Common myeloid progenitor, CD34-positive (primary cell): ENCODE measurements around the gene GRIK2.

Experiments
- CTCF ChIA-PET: fragments of 350-600 bp; sonication (Branson Sonifier 250); formaldehyde crosslinking; loops from one replicate; lab custom pipeline; 2021; ENCODE audit warnings: antibody characterized with exemption; lab: Charles Lee
- POLR2A ChIA-PET: fragments of 350-600 bp; sonication (Branson Sonifier 250); formaldehyde crosslinking; loops from one replicate; lab custom pipeline; 2021; ENCODE audit warnings: antibody characterized with exemption; lab: Charles Lee
- DNase-seq, 3 donors: peaks; one replicate each; pipeline versions ENCODE4 v3.0.0 to v3.0.0-alpha.2; 2013
- H3K27ac ChIP-seq, 2 experiments: 1 replicate in 1 of 2; 2 replicates in 1 of 2; pipeline ENCODE4 v1.7.0; 2013; ENCODE audit warnings: inconsistent platforms in 2 of 2, low read length in 2 of 2, mild to moderate bottlenecking in 2 of 2, low read depth in 1 of 2, moderate library complexity in 1 of 2; ENCODE audit not compliant: severe bottlenecking in 2 of 2, insufficient read depth in 1 of 2, poor library complexity in 1 of 2
- H3K27me3 ChIP-seq, 5 experiments: replicated peaks in 2 of 5; 1 replicate in 3 of 5; 2 replicates in 2 of 5; pipeline versions ENCODE4 v1.6.1 to v1.7.0; 2013; ENCODE audit warnings: low read length in 4 of 5, mild to moderate bottlenecking in 2 of 5, moderate library complexity in 2 of 5, inconsistent platforms in 1 of 5; ENCODE audit not compliant: insufficient read depth in 5 of 5, control insufficient read depth in 4 of 5
- H3K36me3 ChIP-seq, 4 experiments: 1 replicate in 2 of 4; 2 replicates in 2 of 4; pipeline versions ENCODE4 v1.6.1 to v1.7.0; 2013; ENCODE audit warnings: low read length in 3 of 4, control low read depth in 1 of 4, mild to moderate bottlenecking in 1 of 4; ENCODE audit not compliant: control insufficient read depth in 4 of 4, insufficient read depth in 4 of 4
- H3K4me1 ChIP-seq, 4 experiments: 1 replicate in 3 of 4; 2 replicates in 1 of 4; pipeline versions ENCODE4 v1.6.1 to v1.7.1; 2013; ENCODE audit warnings: low read length in 3 of 4, mild to moderate bottlenecking in 3 of 4, control low read depth in 1 of 4, inconsistent platforms in 1 of 4, moderate library complexity in 1 of 4; ENCODE audit not compliant: control insufficient read depth in 4 of 4, insufficient read depth in 4 of 4; ENCODE audit errors: control extremely low read depth in 1 of 4
- H3K4me3 ChIP-seq, 7 experiments: 1 replicate in 4 of 7; 2 replicates in 3 of 7; pipeline versions ENCODE4 v1.5.1 to v1.7.0; 2013; ENCODE audit warnings: mild to moderate bottlenecking in 7 of 7, low read length in 6 of 7, moderate library complexity in 6 of 7, inconsistent platforms in 2 of 7, low read depth in 2 of 7, control low read depth in 1 of 7; ENCODE audit not compliant: insufficient read depth in 4 of 7, control insufficient read depth in 1 of 7; ENCODE audit errors: extremely low read depth in 1 of 7
- H3K9me3 ChIP-seq, 5 experiments: 1 replicate in 4 of 5; 2 replicates in 1 of 5; pipeline versions ENCODE4 v1.6.1 to v1.7.1; 2013; ENCODE audit warnings: low read length in 4 of 5, mild to moderate bottlenecking in 2 of 5, inconsistent platforms in 1 of 5, low read depth in 1 of 5, moderate library complexity in 1 of 5; ENCODE audit not compliant: control insufficient read depth in 4 of 5, insufficient read depth in 2 of 5; ENCODE audit errors: control extremely low read depth in 1 of 5
- WGBS: methylation state at CpG from one replicate; pipeline ENCODE4 v1.1.5; 2013; ENCODE audit not compliant: insufficient coverage; 5-methylcytosine and 5-hydroxymethylcytosine counted together

The GRIK2 gene

GRCh38 chr6:101931766-101932165 is 538.3 kb downstream of the GRIK2 start:
- Histone ChIP-seq H3K36me3 (no peaks in the 10 kb centered on the region), H3K27me3 (no peaks in the 10 kb centered on the region), H3K9me3 (no peaks in the 10 kb centered on the region), H3K27ac (no peak overlapping the region), H3K4me1 (no peaks in the 10 kb centered on the region), H3K4me3 (no peak overlapping the region)
- WGBS: no CpG with 5 or more reads among the region's 2 CpGs
- ChIA-PET CTCF (no interaction called here), POLR2A (no interaction called here)
- no peak for DNase-seq

- H3K36me3 ChIP-seq: no peaks in the 10 kb centered on the region
- H3K27ac ChIP-seq: no peak overlapping the region
- no peak overlapping the region for H3K4me3 ChIP-seq
- ChIA-PET CTCF (no interaction called here), POLR2A (no interaction called here)
- H3K4me1 ChIP-seq: no peaks in the 10 kb centered on the region
- DNase-seq: no peak
- H3K27me3 ChIP-seq: no peaks in the 10 kb centered on the region
- 89% methylated on average over 3 of the region's 3 CpGs for WGBS
- no peaks in the 10 kb centered on the region for H3K9me3 ChIP-seq
Measured at GRCh38 chr6:101932704-101933103, 539.2 kb downstream of the GRIK2 start.

- Histone ChIP-seq H3K4me1 (no peaks in the 10 kb centered on the region), H3K27me3 (no peaks in the 10 kb centered on the region), H3K9me3 (no peaks in the 10 kb centered on the region), H3K27ac (no peak overlapping the region), H3K4me3 (no peak overlapping the region), H3K36me3 (no peaks in the 10 kb centered on the region)
- CTCF ChIA-PET: no interaction called here
- POLR2A ChIA-PET: no interaction called here
- no peak for DNase-seq
- no CpG with 5 or more reads among the region's 1 CpG for WGBS
Measured at GRCh38 chr6:101935732-101936131, 542.2 kb downstream of the GRIK2 start.

- no peak overlapping the region for H3K27ac ChIP-seq
- no CpG with 5 or more reads among the region's 1 CpG for WGBS
- ChIA-PET CTCF (no interaction called here), POLR2A (no interaction called here)
- H3K36me3 ChIP-seq: no peaks in the 10 kb centered on the region
- H3K4me3 ChIP-seq: no peak overlapping the region
- H3K4me1 ChIP-seq: no peaks in the 10 kb centered on the region
- no peaks in the 10 kb centered on the region for H3K9me3 ChIP-seq
- DNase-seq: no peak
- H3K27me3 ChIP-seq: no peaks in the 10 kb centered on the region
Measured at GRCh38 chr6:101936516-101936915, 543.0 kb downstream of the GRIK2 start.

- no CpG with 5 or more reads among the region's 1 CpG for WGBS
- no peaks in the 10 kb centered on the region for H3K36me3 ChIP-seq
- no peak for DNase-seq
- POLR2A ChIA-PET: no interaction called here
- no peaks in the 10 kb centered on the region for H3K9me3 ChIP-seq
- CTCF ChIA-PET: no interaction called here
- H3K4me3 ChIP-seq: no peak overlapping the region
- H3K4me1 ChIP-seq: no peaks in the 10 kb centered on the region
- H3K27me3 ChIP-seq: no peaks in the 10 kb centered on the region
- no peak overlapping the region for H3K27ac ChIP-seq
Measured at GRCh38 chr6:101937108-101937507, 543.6 kb downstream of the GRIK2 start.

GRCh38 chr6:101940391-101940790 is 546.9 kb downstream of the GRIK2 start:
- no peaks in the 10 kb centered on the region for H3K4me1 ChIP-seq
- no peaks in the 10 kb centered on the region for H3K9me3 ChIP-seq
- ChIA-PET CTCF (no interaction called here), POLR2A (no interaction called here)
- H3K27ac ChIP-seq: no peak overlapping the region
- WGBS: 100% methylated on average over 1 of the region's 2 CpGs
- no peaks in the 10 kb centered on the region for H3K36me3 ChIP-seq
- DNase-seq: no peak
- no peak overlapping the region for H3K4me3 ChIP-seq
- H3K27me3 ChIP-seq: no peaks in the 10 kb centered on the region

GRCh38 chr6:101956961-101957360 is 563.5 kb downstream of the GRIK2 start:
- Histone ChIP-seq H3K9me3 (no peaks in the 10 kb centered on the region), H3K27ac (no peak overlapping the region), H3K27me3 (no peaks in the 10 kb centered on the region), H3K4me1 (no peaks in the 10 kb centered on the region), H3K4me3 (no peak overlapping the region), H3K36me3 (no peaks in the 10 kb centered on the region)
- no peak for DNase-seq
- ChIA-PET CTCF (no interaction called here), POLR2A (no interaction called here)
- no CpG with 5 or more reads among the region's 2 CpGs for WGBS
